Epithelial cell of esophagus (primary cell): ENCODE results near the gene SPATA6.

Source experiments
- DNase-seq: peaks from one replicate; pipeline ENCODE4 v3.0.0; 2010; ENCODE audit warnings: low read depth
- H3K4me3 ChIP-seq: 2 replicates; pipeline ENCODE4 v1.5.1; 2011; ENCODE audit warnings: mild to moderate bottlenecking, low read length, control low read depth
- TF ChIP-seq, protein P1 (sequence below): IDR thresholded peaks from 2 replicates; pipeline ENCODE4 v1.5.1; 2011; ENCODE audit warnings: low read depth, mild to moderate bottlenecking, low read length, control low read depth, inconsistent platforms; ENCODE audit not compliant: insufficient read depth; ENCODE audit errors: missing control alignments

The SPATA6 gene

DNA sequence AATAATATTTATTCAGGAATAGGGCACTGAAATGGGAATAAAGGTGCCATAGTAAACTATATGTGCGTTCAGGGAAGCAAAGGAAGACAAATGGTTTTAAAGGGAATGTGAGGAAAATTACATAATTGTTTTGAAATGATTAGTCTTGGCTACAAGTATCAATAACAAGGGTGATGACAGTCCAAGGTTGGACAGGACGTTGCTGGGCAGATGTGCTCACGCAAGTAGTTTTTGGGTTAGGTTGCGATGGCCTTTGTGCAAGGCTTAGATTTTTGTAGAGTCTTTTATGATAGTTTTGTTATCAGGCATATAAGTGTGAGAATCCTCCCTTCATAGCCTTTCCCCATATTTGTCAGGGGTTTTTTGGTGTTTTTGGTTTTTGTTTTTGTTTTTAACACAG, 57.0 kb downstream of the SPATA6 start:
- TF ChIP-seq, protein P1, sequence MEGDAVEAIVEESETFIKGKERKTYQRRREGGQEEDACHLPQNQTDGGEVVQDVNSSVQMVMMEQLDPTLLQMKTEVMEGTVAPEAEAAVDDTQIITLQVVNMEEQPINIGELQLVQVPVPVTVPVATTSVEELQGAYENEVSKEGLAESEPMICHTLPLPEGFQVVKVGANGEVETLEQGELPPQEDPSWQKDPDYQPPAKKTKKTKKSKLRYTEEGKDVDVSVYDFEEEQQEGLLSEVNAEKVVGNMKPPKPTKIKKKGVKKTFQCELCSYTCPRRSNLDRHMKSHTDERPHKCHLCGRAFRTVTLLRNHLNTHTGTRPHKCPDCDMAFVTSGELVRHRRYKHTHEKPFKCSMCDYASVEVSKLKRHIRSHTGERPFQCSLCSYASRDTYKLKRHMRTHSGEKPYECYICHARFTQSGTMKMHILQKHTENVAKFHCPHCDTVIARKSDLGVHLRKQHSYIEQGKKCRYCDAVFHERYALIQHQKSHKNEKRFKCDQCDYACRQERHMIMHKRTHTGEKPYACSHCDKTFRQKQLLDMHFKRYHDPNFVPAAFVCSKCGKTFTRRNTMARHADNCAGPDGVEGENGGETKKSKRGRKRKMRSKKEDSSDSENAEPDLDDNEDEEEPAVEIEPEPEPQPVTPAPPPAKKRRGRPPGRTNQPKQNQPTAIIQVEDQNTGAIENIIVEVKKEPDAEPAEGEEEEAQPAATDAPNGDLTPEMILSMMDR: no peak
- DNase-seq: no peak
- no peak overlapping the region for H3K4me3 ChIP-seq

DNA sequence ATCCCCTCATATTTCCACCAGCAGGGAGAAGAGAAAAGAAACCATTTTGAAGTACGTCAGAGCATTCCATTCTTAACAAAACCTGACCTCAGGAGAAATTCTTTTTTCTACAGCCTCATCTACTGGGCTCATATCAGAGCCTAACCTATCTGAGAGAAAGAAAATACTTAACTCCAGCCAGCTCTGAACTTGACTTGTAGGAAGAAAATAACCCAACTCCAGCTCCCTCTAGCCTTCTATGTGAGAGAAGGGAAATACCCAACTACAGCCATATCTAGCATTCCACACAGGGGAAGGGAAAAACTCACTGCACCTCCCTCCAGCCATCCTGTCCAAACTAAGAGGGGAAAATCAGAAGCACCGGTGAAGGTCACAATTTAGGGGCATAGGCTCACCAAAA, 57.7 kb downstream of the SPATA6 start:
- DNase-seq: no peak
- no peak overlapping the region for H3K4me3 ChIP-seq
- TF ChIP-seq, protein P1: no peak

DNA sequence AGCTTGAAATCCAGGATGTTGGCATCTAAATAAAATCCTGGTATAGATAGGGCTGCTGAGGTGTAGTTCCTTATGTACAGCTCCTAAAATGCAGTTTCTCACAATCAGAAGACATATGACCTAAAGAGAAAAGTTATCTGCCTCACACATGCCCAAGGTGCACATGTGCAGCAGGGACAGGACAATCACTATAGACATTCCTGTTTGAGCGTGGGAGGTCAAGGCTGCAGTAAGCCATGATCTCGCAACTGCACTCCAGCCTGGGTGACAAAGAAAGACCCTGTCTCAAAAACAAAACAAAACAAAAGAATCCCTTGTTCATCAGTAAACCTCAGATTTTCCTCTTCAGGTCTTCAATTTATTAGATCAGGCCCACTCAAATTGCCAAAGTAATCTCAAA, 66.1 kb downstream of the SPATA6 start:
- DNase-seq: no peak
- TF ChIP-seq, protein P1: no peak
- no peak overlapping the region for H3K4me3 ChIP-seq

DNA sequence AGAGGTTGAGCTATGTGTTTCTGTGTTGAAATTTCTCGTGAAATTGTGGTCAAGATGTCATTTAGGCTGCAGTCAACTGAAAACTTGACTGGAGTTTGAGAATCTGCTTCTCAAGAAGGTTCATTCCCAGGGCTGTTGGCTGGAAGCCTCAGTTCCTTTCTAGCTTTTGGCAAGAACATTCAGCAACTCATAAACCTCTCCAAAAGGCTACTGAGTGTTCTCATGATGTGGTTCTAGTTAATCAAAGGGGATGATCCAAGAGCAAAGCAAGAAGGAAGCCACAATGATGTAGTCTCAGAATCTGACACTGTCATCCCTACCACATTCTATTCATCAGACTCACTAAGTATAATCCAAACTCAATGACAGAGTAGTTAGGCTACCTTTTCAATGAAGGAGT, 66.6 kb downstream of the SPATA6 start:
- DNase-seq: no peak
- no peak overlapping the region for H3K4me3 ChIP-seq
- TF ChIP-seq, protein P1: no peak

DNA sequence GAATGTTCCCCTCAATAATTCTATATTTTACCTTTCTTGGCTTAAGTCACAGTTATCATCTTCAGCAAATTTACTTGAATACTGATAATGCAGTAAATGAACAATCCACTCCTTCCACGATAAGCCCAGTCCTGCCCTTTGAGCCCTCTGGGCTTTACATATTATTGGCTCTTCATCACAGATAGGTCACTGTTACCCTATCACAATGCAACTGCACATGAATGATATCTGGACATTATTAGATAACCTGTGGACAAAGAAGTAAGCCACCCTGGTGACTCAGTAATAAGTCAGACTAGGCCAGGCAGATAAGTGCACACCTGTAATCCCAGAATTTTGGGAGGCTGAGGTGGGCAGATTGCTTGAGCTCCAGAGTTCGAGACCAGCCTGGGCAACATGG, 69.4 kb downstream of the SPATA6 start:
- DNase-seq: no peak
- H3K4me3 ChIP-seq: no peak overlapping the region
- TF ChIP-seq, protein P1: no peak

DNA sequence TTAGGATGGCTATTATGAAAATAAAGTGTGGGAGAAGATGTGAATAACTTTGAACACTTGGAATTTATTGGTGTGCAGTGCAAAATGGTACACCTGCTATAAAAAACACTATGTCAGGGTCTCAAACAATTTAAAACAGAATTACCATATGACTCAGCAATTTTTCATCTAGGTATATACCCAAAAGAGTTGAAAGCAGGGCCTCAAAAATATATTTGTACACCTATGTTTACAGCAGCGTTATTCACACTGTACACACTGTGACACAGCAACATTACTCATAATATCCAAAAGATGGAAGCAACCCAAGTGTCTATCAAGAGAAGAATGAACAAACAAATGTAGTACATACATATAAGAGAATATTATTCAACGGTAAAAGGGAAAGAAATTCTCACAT, 75.8 kb downstream of the SPATA6 start:
- peak; percentile 14 for DNase-seq
- TF ChIP-seq, protein P1: no peak
- no peak overlapping the region for H3K4me3 ChIP-seq

DNA sequence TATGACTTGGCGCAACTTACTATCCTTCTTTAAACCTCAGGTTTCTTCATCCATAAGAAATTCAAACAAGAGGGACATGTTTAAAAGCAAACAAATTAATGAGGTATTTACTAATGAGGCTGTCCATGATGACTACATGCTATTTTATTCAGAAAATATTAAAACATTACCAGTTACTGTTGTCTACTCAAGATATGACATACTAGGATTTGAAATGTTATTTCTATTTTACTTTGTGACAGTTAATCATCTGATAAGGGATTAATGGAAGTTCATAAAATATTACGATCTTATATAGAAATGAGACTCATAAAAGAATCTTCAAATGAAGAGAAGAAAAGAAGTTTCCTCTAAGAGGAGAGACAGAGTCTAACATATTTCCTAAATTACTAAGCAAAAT, 80.1 kb downstream of the SPATA6 start:
- no peak overlapping the region for H3K4me3 ChIP-seq
- no peak for DNase-seq
- TF ChIP-seq, protein P1: no peak
